Measurements from ENCODE around the gene LINC00305. TPM values are rescaled to one million over a fixed set of nuclear protein-coding genes. Genes with fewer than 3 reads are reported as not detected.

Gene LINC00305
- total and polyA plus RNA-seq, 2 of the 8 experiments (the other 6 are each of a cell fraction or from before 2014, with no cell fraction given) = not detected

DNA sequence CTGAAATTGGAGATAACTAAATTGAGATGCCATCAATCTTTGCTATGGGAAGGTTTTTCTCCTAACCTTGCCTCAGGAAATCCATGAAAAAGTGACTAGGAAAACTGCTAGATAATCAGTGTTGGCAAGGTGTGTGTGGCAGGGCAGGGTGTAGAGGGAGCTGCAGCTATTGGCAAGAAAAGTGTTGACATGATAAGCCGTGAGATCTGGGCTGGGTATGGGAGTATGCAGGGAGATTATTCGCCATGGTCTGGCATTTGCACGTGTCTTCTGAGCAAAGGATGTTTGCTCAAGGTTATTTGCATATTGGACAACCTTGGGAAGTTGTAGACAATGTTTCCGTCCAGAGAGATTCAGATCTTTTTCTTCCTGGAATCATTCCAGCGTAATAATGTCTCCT lies 104.3 kb downstream of the LINC00305 start:
- FAIRE-seq (no peak), DNase-seq (ENCODE audit: low read depth in 1 of 2, low spot score in 2 of 2) (no peak)
- Histone ChIP-seq H4K91ac (replicated peaks; ENCODE audit: insufficient read length, low read length) (no peak overlapping the region), H3K18ac (ENCODE audit: extremely low read depth, low read length) (no peak overlapping the region), H3K27me3 (replicated peaks in 1 of 4; ENCODE audit: control insufficient read depth in 3 of 4, extremely low read depth in 1 of 4, insufficient read depth in 3 of 4, low read length in 3 of 4) (no peaks in the 10 kb centered on the region), H3K23ac (ENCODE audit: insufficient read length) (no peak overlapping the region), H4K8ac (ENCODE audit: extremely low read depth, insufficient read depth, low read length) (no peak overlapping the region), H4K20me1 (replicated peaks in 1 of 2; ENCODE audit: control insufficient read depth in 1 of 2, insufficient read depth in 2 of 2, low read length in 2 of 2) (no peaks in the 10 kb centered on the region), H2BK120ac (replicated peaks; ENCODE audit: low read depth, low read length) (no peak overlapping the region), H2BK12ac (ENCODE audit: low read depth, low read length) (no peak overlapping the region), H4K5ac (ENCODE audit: insufficient read length, low read depth, low read length) (no peak overlapping the region), H2AFZ (ENCODE audit: low read length) (no peak overlapping the region), H3K9ac (replicated peaks in 1 of 4; ENCODE audit: extremely low read depth in 1 of 4, low read depth in 3 of 4, low read length in 3 of 4) (no peak overlapping the region), H3K36me3 (ENCODE audit: control insufficient read depth in 2 of 4, insufficient read depth in 4 of 4, low read length in 3 of 4) (0 out of 8 replicates have a peak, but pooled peaks cover 0 to 7% (median 0%) of the 10 kb centered on the region in 4 experiments), H2BK20ac (ENCODE audit: low read length) (no peak overlapping the region), H2BK5ac (ENCODE audit: low read depth, low read length) (no peak overlapping the region), H3K14ac (ENCODE audit: insufficient read length) (no peak overlapping the region), H3K79me2 (ENCODE audit: control insufficient read depth in 1 of 2, insufficient read depth in 2 of 2, low read length in 2 of 2) (no peaks in the 10 kb centered on the region), H3K4me3 (ENCODE audit: extremely low read depth in 1 of 4, insufficient read depth in 2 of 4, low read depth in 3 of 4, low read length in 4 of 4) (no peak overlapping the region), H3K4me1 (replicated peaks in 1 of 4; ENCODE audit: control insufficient read depth in 3 of 4, insufficient read depth in 4 of 4, low read length in 3 of 4) (no peaks in the 10 kb centered on the region), H2BK15ac (ENCODE audit: low read length) (no peak overlapping the region), H3K27ac (ENCODE audit: low read depth, low read length) (no peak overlapping the region), H2AK5ac (ENCODE audit: low read depth, low read length) (no peak overlapping the region), H3K56ac (replicated peaks; ENCODE audit: insufficient read length, low read depth, low read length) (no peak overlapping the region), H3K9me3 (ENCODE audit: insufficient read depth in 2 of 2, low read depth in 1 of 2, low read length in 1 of 2) (peaks cover 11 to 23% of the 10 kb centered on the region in 2 experiments; a peak in 3 of 4 replicates), H3K79me1 (ENCODE audit: low read depth, low read length) (no peaks in the 10 kb centered on the region), H3K4me2 (ENCODE audit: insufficient read depth in 1 of 2, low read depth in 2 of 2, low read length in 2 of 2) (no peak overlapping the region), H3K23me2 (ENCODE audit: low read depth, low read length) (no peaks in the 10 kb centered on the region), H3K4ac (replicated peaks; ENCODE audit: insufficient read length, low read depth, low read length) (no peak overlapping the region)
- POLR2A ChIA-PET (ENCODE audit: partially characterized antibody) = no interaction called here
- WGBS, 2 experiments (ENCODE audit: extremely low coverage in 1 of 2, insufficient coverage in 1 of 2, insufficient read length in 1 of 2, insufficient replicate concordance in 2 of 2, low coverage in 1 of 2, low lambda C conversion rate in 2 of 2, missing lambda C conversion rate in 1 of 2) = 88% methylated on average over 5 of the region's 5 CpGs; no CpG with 5 or more reads in 1 of the 2 experiments
- CTCF ChIA-PET (ENCODE audit: partially characterized antibody) = interaction anchor here (1.0 kb wide), 1 partner anchor 365 kb away, joined by 3 read pairs; no protein-coding TSS in a partner anchor
- TF ChIP-seq POLR2A (IDR thresholded peaks at IDR 0.05; ENCODE audit: control extremely low read depth in 1 of 2, low read depth in 2 of 2, low read length in 2 of 2) (no peak), KDM4A (IDR thresholded peaks at IDR 0.05; ENCODE audit: low read depth, low read length, severe bottlenecking) (no peak), NANOG (IDR thresholded peaks at IDR 0.05; ENCODE audit: insufficient read depth, low read depth, low read length, poor library complexity, severe bottlenecking) (no peak), JUN (IDR thresholded peaks at IDR 0.05; ENCODE audit: low read depth, low read length) (no peak), MAFK (IDR thresholded peaks at IDR 0.05; ENCODE audit: low read depth, low read length) (no peak), CTCF (IDR thresholded peaks at IDR 0.05; ENCODE audit: control extremely low read depth in 1 of 3, insufficient read depth in 1 of 3, low read depth in 1 of 3, low read length in 3 of 3) (no peak), HDAC2 (IDR thresholded peaks at IDR 0.05; ENCODE audit: borderline replicate concordance in 1 of 2, low read depth in 2 of 2, low read length in 2 of 2) (no peak), HDAC6 (IDR thresholded peaks at IDR 0.05; ENCODE audit: low read depth, low read length) (no peak), KDM5A (IDR thresholded peaks at IDR 0.05; ENCODE audit: low read length) (no peak), RXRA (IDR thresholded peaks at IDR 0.05; ENCODE audit: insufficient read depth, low read depth, low read length) (no peak), RNF2 (IDR thresholded peaks at IDR 0.05; ENCODE audit: borderline replicate concordance, low read depth, low read length, missing control alignments, poor library complexity, severe bottlenecking) (no peak)
